ENCODE results near the gene INPP5F.

GRCh38 chr10:119852277-119852676 is 126.4 kb downstream of the INPP5F start:
- no peak for TF ChIP-seq CTCF (IDR thresholded peaks at IDR 0.05; ENCODE audit: insufficient read depth, low read length, poor library complexity, severe bottlenecking)
- TF ChIP-seq EZH2phosphoT487 (conservative IDR thresholded peaks at IDR 0.05; ENCODE audit: low read length): no peak

Measured in SU-DHL-6 (cell line).